AG04449 (cell line): ENCODE measurements around the gene IFIT3.
A peak's percentile ranks its signal among the peaks of the same experiment; 100 is the strongest.

ENCODE experiments used
- CTCF ChIA-PET: fragments of 350-600 bp; formaldehyde crosslinking; extraction: SDS; loops from one replicate; lab custom pipeline; 2021; ENCODE audit warnings: antibody characterized with exemption; lab: Yijun Ruan, JAX
- POLR2A ChIA-PET: fragments of 400-600, 350-600 bp; formaldehyde crosslinking; extraction: SDS; loops from one replicate; lab custom pipeline; 2020; ENCODE audit warnings: antibody characterized with exemption, inconsistent platforms; lab: Yijun Ruan, JAX
- DNase-seq: peaks from one replicate; pipeline ENCODE4 v3.0.0-alpha.2; 2010; ENCODE audit warnings: low read depth, low spot score
- H3K4me3 ChIP-seq: 2 replicates; pipeline ENCODE4 v1.5.1; 2011; ENCODE audit warnings: low read depth, mild to moderate bottlenecking, control low read depth, low read length
- CTCF ChIP-seq: IDR thresholded peaks from one replicate; pipeline ENCODE4 v1.5.1; 2011; ENCODE audit warnings: mild to moderate bottlenecking, moderate library complexity, low read length, control low read depth, inconsistent platforms; ENCODE audit not compliant: insufficient read depth; ENCODE audit errors: missing control alignments

Gene IFIT3

GRCh38 chr10:89379103-89379502, 51.3 kb downstream of the IFIT3 start:
- ChIA-PET POLR2A (no interaction called here), CTCF (interaction anchor here (1.4 to 3.9 kb wide), 2 partner anchors 9 to 10 kb away, joined by 10 to 22 read pairs; no protein-coding TSS in a partner anchor)

GRCh38 chr10:89382757-89383156, 55.0 kb downstream of the IFIT3 start:
- ChIA-PET CTCF (interaction anchor here (1.5 to 2.5 kb wide), 2 partner anchors 14 to 162 kb away, joined by 4 to 16 read pairs; no protein-coding TSS in a partner anchor), POLR2A (no interaction called here)
- no peak for DNase-seq
- no peak for TF ChIP-seq CTCF
- H3K4me3 ChIP-seq, result no peak overlapping the region

More at GRCh38 chr10:89379103-89379502, 51.3 kb downstream of the IFIT3 start:
- no peak for DNase-seq
- no peak for TF ChIP-seq CTCF
- H3K4me3 ChIP-seq, result no peak overlapping the region

DNA sequence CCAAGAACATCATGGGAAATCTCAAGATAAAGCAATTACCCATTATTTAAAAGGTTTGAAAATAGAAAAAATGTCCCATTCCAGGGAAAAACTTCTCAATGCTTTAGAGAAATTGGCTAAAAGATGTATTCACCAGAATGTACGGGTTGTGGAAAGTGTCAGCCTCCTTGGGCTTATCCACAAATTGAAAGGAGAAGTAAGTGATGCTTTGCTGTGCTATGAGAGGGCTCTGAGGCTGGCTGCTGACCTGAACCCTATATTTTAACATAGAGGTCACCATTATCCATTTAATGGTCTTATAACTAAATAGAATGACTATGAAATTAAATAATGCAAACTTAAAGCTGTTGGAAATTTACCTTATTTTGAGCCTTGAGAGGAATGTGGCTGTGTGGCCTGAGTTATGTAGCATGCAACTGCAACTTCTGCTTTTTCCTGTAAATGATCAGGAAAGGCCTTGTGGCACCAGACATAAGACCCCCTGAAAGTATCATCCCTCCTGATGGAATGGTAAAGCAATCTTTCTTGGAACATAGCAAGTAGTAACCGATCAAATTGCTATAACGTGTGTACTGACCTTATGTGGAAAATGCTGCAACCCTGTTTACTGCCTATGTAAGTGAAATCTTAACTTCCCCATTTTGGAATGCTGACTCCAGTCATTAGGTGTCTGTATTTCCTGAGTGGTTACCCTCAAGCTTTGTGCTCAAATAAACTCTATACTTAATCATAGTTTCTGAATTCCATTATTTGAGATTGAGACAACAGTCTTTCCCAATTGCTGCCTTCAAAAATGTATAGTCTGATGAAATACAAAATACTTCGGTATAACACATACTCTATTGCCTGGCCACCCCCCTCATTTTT, 56.9 kb downstream of the IFIT3 start:
- no peak for DNase-seq
- ChIA-PET CTCF (interaction anchor here (0.9 to 2.5 kb wide), 5 partner anchors 10 to 167 kb away, joined by 3 to 16 read pairs (median 4); partner anchors contain the start of gene LIPA), POLR2A (no interaction called here)
- H3K4me3 ChIP-seq, result no peak overlapping the region
- no peak for TF ChIP-seq CTCF

DNA sequence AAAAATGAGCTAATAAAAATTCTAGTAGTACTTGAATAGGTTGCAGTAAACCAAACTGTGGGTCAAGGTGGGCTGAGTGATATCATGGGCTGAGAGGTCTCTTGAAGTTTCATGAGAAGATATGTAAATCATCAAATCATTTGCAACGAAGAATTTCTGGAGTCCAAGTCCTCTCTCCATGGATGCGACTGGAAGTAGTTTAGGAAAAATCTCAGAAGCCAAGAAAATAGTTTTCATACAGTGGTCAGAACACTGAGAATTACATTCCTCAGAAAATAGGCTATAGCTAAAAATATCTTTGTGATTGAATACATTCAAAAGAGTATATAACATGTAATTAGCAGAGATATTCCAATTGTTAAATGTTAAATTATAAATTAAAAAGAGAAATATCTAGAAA, 61.0 kb downstream of the IFIT3 start:
- TF ChIP-seq CTCF, result no peak
- POLR2A ChIA-PET, result no interaction called here
- CTCF ChIA-PET, result interaction anchor here (0.7 to 5.4 kb wide), 12 partner anchors 10 to 173 kb away, joined by 3 to 63 read pairs (median 4); no protein-coding TSS in a partner anchor
- H3K4me3 ChIP-seq, result no peak overlapping the region
- DNase-seq, result no peak

- DNase-seq, result no peak
- ChIA-PET POLR2A (no interaction called here), CTCF (interaction anchor here (0.7 to 5.4 kb wide), 13 partner anchors 10 to 173 kb away, joined by 3 to 63 read pairs (median 4); no protein-coding TSS in a partner anchor)
- TF ChIP-seq CTCF, result peak; percentile 31
- no peak overlapping the region for H3K4me3 ChIP-seq
Observed at GRCh38 chr10:89389254-89389653, 61.5 kb downstream of the IFIT3 start.
